HG03108 (cell line): Measurements from ENCODE around the gene TOX2.

ENCODE experiments used
- ATAC-seq: cut with Tn5 transposase; IDR thresholded peaks from one replicate; pipeline ENCODE4 v1.9.1; 2021; ENCODE audit warnings: moderate library complexity; ENCODE audit not compliant: unreplicated experiment

The TOX2 gene

GRCh38 chr20:43994486-43995100 is 79.9 kb downstream of the TOX2 start:
- ATAC-seq: no peak

- no peak for ATAC-seq
Measured at GRCh38 chr20:43995645-43996044, 81.0 kb downstream of the TOX2 start.

GRCh38 chr20:43996240-43996930 is 81.7 kb downstream of the TOX2 start:
- ATAC-seq: no peak

- no peak for ATAC-seq
Measured at GRCh38 chr20:43999848-44000247, 85.2 kb downstream of the TOX2 start.

GRCh38 chr20:44001667-44002596 is 87.3 kb downstream of the TOX2 start:
- peak; percentile 80 for ATAC-seq

- ATAC-seq: no peak
Measured at GRCh38 chr20:44002861-44003260, 88.2 kb downstream of the TOX2 start.

GRCh38 chr20:44003609-44004008 is 89.0 kb downstream of the TOX2 start:
- no peak for ATAC-seq

GRCh38 chr20:44004306-44004915 is 89.8 kb downstream of the TOX2 start:
- no peak for ATAC-seq

GRCh38 chr20:44005661-44006060 is 91.0 kb downstream of the TOX2 start:
- no peak for ATAC-seq

- no peak for ATAC-seq
Measured at GRCh38 chr20:44006126-44006525, 91.5 kb downstream of the TOX2 start.

GRCh38 chr20:44006578-44006977 is 91.9 kb downstream of the TOX2 start:
- ATAC-seq: no peak

- ATAC-seq: no peak
Measured at GRCh38 chr20:44008806-44009678, 94.4 kb downstream of the TOX2 start.

GRCh38 chr20:44009679-44009992 is 95.0 kb downstream of the TOX2 start:
- ATAC-seq: no peak

- no peak for ATAC-seq
Measured at GRCh38 chr20:44010162-44010704, 95.6 kb downstream of the TOX2 start.

GRCh38 chr20:44011251-44011940 is 96.7 kb downstream of the TOX2 start:
- ATAC-seq: no peak

- ATAC-seq: no peak
Measured at GRCh38 chr20:44012466-44013226, 98.0 kb downstream of the TOX2 start.

GRCh38 chr20:44014807-44015732 is 100.4 kb downstream of the TOX2 start:
- no peak for ATAC-seq

GRCh38 chr20:44015733-44016103 is 101.1 kb downstream of the TOX2 start:
- no peak for ATAC-seq
